GM12878 (cell line): ENCODE data around the gene ADAM11. TPM values are rescaled to one million over a fixed set of nuclear protein-coding genes. Genes with fewer than 3 reads are reported as not detected.

ENCODE experiments used
- BRCA1 ChIP-seq: IDR thresholded peaks from 2 replicates; pipeline ENCODE4 v1.6.1; 2011; ENCODE audit warnings: low read depth, low read length, improper control_type of control experiment
- EGR1 ChIP-seq, 2 experiments: IDR thresholded peaks; 1 replicate in 1 of 2; 2 replicates in 1 of 2; pipeline ENCODE4 v1.6.1; 2011 to 2012; ENCODE audit warnings: low read depth in 2 of 2, low read length in 2 of 2, borderline replicate concordance in 1 of 2, mild to moderate bottlenecking in 1 of 2, moderate library complexity in 1 of 2
- HDAC6 ChIP-seq: fragments of 200-600 bp; sonication (generic); IDR thresholded peaks from one replicate; pipeline ENCODE4 v1.8.0; 2017; ENCODE audit warnings: antibody characterized with exemption; ENCODE audit not compliant: unreplicated experiment
- HDGF ChIP-seq: fragments of 450-650 bp; IDR thresholded peaks from 2 replicates; pipeline ENCODE4 v1.6.1; 2016; ENCODE audit warnings: antibody characterized with exemption
- MTA3 ChIP-seq: IDR thresholded peaks from 2 replicates; pipeline ENCODE4 v1.6.1; 2012; ENCODE audit warnings: low read length, inconsistent platforms, borderline replicate concordance
- PBX3 ChIP-seq: IDR thresholded peaks from 2 replicates; pipeline ENCODE4 v1.6.1; 2011; ENCODE audit warnings: mild to moderate bottlenecking, low read depth, low read length, moderate library complexity; ENCODE audit not compliant: insufficient replicate concordance
- SMAD1 ChIP-seq: fragments of 450-650 bp; IDR thresholded peaks from 2 replicates; pipeline ENCODE4 v1.6.1; 2018; ENCODE audit warnings: mild to moderate bottlenecking, low read depth; ENCODE audit not compliant: partially characterized antibody
- SPI1 ChIP-seq: IDR thresholded peaks from 2 replicates; pipeline ENCODE4 v1.6.1; 2011; ENCODE audit warnings: low read depth, mild to moderate bottlenecking, low read length, moderate library complexity, borderline replicate concordance; ENCODE audit not compliant: insufficient read depth
- SUZ12 ChIP-seq: fragments of 200-600 bp; sonication (generic); IDR thresholded peaks from one replicate; pipeline ENCODE4 v1.6.1; 2018; ENCODE audit warnings: antibody characterized with exemption, mild to moderate bottlenecking; ENCODE audit not compliant: unreplicated experiment
- WRNIP1 ChIP-seq: IDR thresholded peaks from 2 replicates; pipeline ENCODE4 v1.6.1; 2011; ENCODE audit warnings: low read depth, low read length, improper control_type of control experiment, borderline replicate concordance
- ZNF24 ChIP-seq: fragments of 450-650 bp; IDR thresholded peaks from 2 replicates; pipeline ENCODE4 v1.6.1; 2017; ENCODE audit warnings: antibody characterized with exemption, mild to moderate bottlenecking
- polyA plus RNA-seq, 11 experiments: library from polyadenylated mRNA; depleted of rRNA in 4 of 11; unstranded in 6 of 11; stranded (reverse) in 5 of 11; fragments of >200 nt; fragmentation: Nextera tagmentation in 4 of 11; fragmentation: Illumina TruSeq in 1 of 11; extraction: Ambion mirVana in 4 of 11; extraction: Trizol in 1 of 11; gene quantifications; 1 replicate in 1 of 11; 2 replicates in 10 of 11; pipeline versions ENCODE4 v1.2.1 to v1.2.3, GENCODE V29; 2011 to 2016; ENCODE audit warnings: inconsistent platforms in 2 of 11, missing spikeins in 2 of 11, low read depth in 1 of 11
- total RNA-seq, 4 experiments: library from RNA; depleted of rRNA in 3 of 4; stranded (reverse); fragments of >200 nt in 3 of 4; fragmentation: Illumina TruSeq in 1 of 4; extraction: Trizol in 1 of 4; gene quantifications; 2 replicates each; pipeline versions ENCODE4 v1.2.1 to v1.2.3, GENCODE V29; 2013 to 2021

ADAM11 gene
- total and polyA plus RNA-seq, 10 of the 15 experiments (the other 5 are each of a cell fraction or from before 2014, with no cell fraction given), result 0.03 to 0.37 (median 0.06) TPM; not detected in 3

- no peak for TF ChIP-seq PBX3
- TF ChIP-seq BRCA1, result no peak
- TF ChIP-seq EGR1 (IDR thresholded peaks at IDR 0.05; ENCODE audit: borderline replicate concordance in 1 of 2, low read depth in 2 of 2, low read length in 2 of 2), result peak in 1 of 2 experiments; percentile 49; a peak in 1 of 3 replicates
- peak; percentile 90 for TF ChIP-seq SUZ12
- TF ChIP-seq SPI1, result no peak
- no peak for TF ChIP-seq MTA3
- TF ChIP-seq ZNF24, result no peak
- TF ChIP-seq HDGF, result no peak
- no peak for TF ChIP-seq WRNIP1
- no peak for TF ChIP-seq HDAC6
- TF ChIP-seq SMAD1, result no peak
Measured at GRCh38 chr17:44829523-44830358, 71.0 kb downstream of the ADAM11 start, which contains the start of gene GJC1 (continued).
